Uterus (tissue), 4 donors: ENCODE data around the gene NR4A3. TPM values are rescaled to one million over a fixed set of nuclear protein-coding genes. Genes with fewer than 3 reads are reported as not detected.

Experiments
- DNase-seq, 2 donors: peaks; one replicate each; pipeline ENCODE4 v3.0.0-alpha.2; 2019 to 2020
- H3K27ac ChIP-seq, 2 donors: fragments of 200-600 bp; sonication (generic); 1 replicate in 1 of 2; 2 replicates in 1 of 2; pipeline ENCODE4 v1.5.1; 2016 to 2018
- H3K27me3 ChIP-seq, 2 donors: fragments of 200-600 bp; sonication (generic); one replicate each; pipeline ENCODE4 v1.5.1; 2018 to 2019; ENCODE audit warnings: control low read depth in 1 of 2
- H3K36me3 ChIP-seq, 2 donors: fragments of 200-600 bp; sonication (generic); one replicate each; pipeline ENCODE4 v1.5.1; 2019; ENCODE audit warnings: control low read depth in 1 of 2
- H3K4me1 ChIP-seq, 2 donors: fragments of 200-600 bp; sonication (generic); one replicate each; pipeline ENCODE4 v1.5.1; 2018 to 2019; ENCODE audit warnings: control low read depth in 1 of 2
- H3K4me3 ChIP-seq, 2 donors: fragments of 200-600 bp; sonication (generic); 1 replicate in 1 of 2; 2 replicates in 1 of 2; pipeline ENCODE4 v1.5.1; 2018 to 2019; ENCODE audit warnings: mild to moderate bottlenecking in 1 of 2
- H3K9me3 ChIP-seq, 2 donors: fragments of 200-600 bp; sonication (generic); one replicate each; pipeline ENCODE4 v1.5.1; 2019; ENCODE audit warnings: control low read depth in 1 of 2
- CTCF ChIP-seq, 4 experiments: fragments of 200-600 bp in 2 of 4; fragments of 450-650 bp in 2 of 4; sonication (generic) in 2 of 4; IDR thresholded peaks; one replicate each; pipeline ENCODE4 v1.5.1; 2016 to 2019; ENCODE audit warnings: antibody characterized with exemption in 4 of 4, mild to moderate bottlenecking in 2 of 4, moderate library complexity in 1 of 4
- POLR2A ChIP-seq, 2 donors: fragments of 450-650 bp; IDR thresholded peaks; one replicate each; pipeline ENCODE4 v1.6.1; 2016; ENCODE audit warnings: antibody characterized with exemption in 2 of 2, mild to moderate bottlenecking in 1 of 2, moderate library complexity in 1 of 2
- intact Hi-C: fragments of 100-400 bp; cut with DNase I; formaldehyde crosslinking; loops from one replicate; pipeline ENCODE4 v1.15.1; 2023; ENCODE audit warnings: low total_unique reads
- total RNA-seq, 4 donors: library from RNA; depleted of rRNA in 3 of 4; stranded (reverse); fragments of >200 nt in 3 of 4; gene quantifications; one replicate each; pipeline versions ENCODE4 v1.1.0 to v1.2.4, GENCODE V29; 2014 to 2023
- donor health status: DM: yes; HTN: yes; CAD: no.

The NR4A3 gene
- total RNA-seq, 4 donors from 2014 or later: under 0.01 to 5.5 (median 2.0) TPM

GRCh38 chr9:99824378-99825171 is 2.9 kb downstream of the NR4A3 start:
- peak; percentile 19 to 35 for DNase-seq
- Histone ChIP-seq H3K27ac (no peak overlapping the region), H3K4me1 (peaks cover 0 to 12% of the 10 kb centered on the region in 2 donors), H3K36me3 (no peaks in the 10 kb centered on the region), H3K9me3 (no peaks in the 10 kb centered on the region), H3K4me3 (peak overlapping the region; percentile 57 to 81), H3K27me3 (no peaks in the 10 kb centered on the region)
- intact Hi-C loops: loop anchor here (10.0 kb wide), 1 partner anchor 590 kb away; no protein-coding TSS in a partner anchor
- TF ChIP-seq POLR2A (IDR thresholded peaks at IDR 0.05) (no peak), CTCF (IDR thresholded peaks at IDR 0.05) (peak in 3 of 4 experiments; percentile 22 to 30 (median 24))

- Histone ChIP-seq H3K9me3 (no peaks in the 10 kb centered on the region), H3K27ac (no peak overlapping the region), H3K27me3 (no peaks in the 10 kb centered on the region), H3K4me1 (peaks cover 0 to 12% of the 10 kb centered on the region in 2 donors), H3K4me3 (no peak overlapping the region), H3K36me3 (no peaks in the 10 kb centered on the region)
- no peak for DNase-seq
- no peak for TF ChIP-seq CTCF (IDR thresholded peaks at IDR 0.05)
- no peak for TF ChIP-seq POLR2A (IDR thresholded peaks at IDR 0.05)
- intact Hi-C loops: loop anchor here (10.0 kb wide), 1 partner anchor 589 kb away; no protein-coding TSS in a partner anchor
Measured at GRCh38 chr9:99825172-99826046, 3.7 kb downstream of the NR4A3 start.

- Histone ChIP-seq H3K27ac (no peak overlapping the region), H3K36me3 (no peaks in the 10 kb centered on the region), H3K4me3 (no peak overlapping the region), H3K27me3 (no peaks in the 10 kb centered on the region), H3K9me3 (no peaks in the 10 kb centered on the region), H3K4me1 (peaks cover 0 to 12% of the 10 kb centered on the region in 2 donors)
- DNase-seq: no peak
- intact Hi-C loops: loop anchor here (10.0 kb wide), 1 partner anchor 588 kb away; no protein-coding TSS in a partner anchor
- TF ChIP-seq POLR2A (IDR thresholded peaks at IDR 0.05): no peak
- no peak for TF ChIP-seq CTCF (IDR thresholded peaks at IDR 0.05)
Measured at GRCh38 chr9:99826579-99826978, 4.9 kb downstream of the NR4A3 start.

GRCh38 chr9:99827244-99827643 is 5.6 kb downstream of the NR4A3 start:
- no peaks in the 10 kb centered on the region for H3K36me3 ChIP-seq
- no peaks in the 10 kb centered on the region for H3K27me3 ChIP-seq
- TF ChIP-seq POLR2A (IDR thresholded peaks at IDR 0.05): no peak
- no peak for TF ChIP-seq CTCF (IDR thresholded peaks at IDR 0.05)
- DNase-seq: no peak
- H3K27ac ChIP-seq: no peak overlapping the region
- intact Hi-C loops: loop anchor here (10.0 kb wide), 1 partner anchor 588 kb away; no protein-coding TSS in a partner anchor
- H3K4me1 ChIP-seq: peaks cover 0 to 12% of the 10 kb centered on the region in 2 donors
- H3K9me3 ChIP-seq: no peaks in the 10 kb centered on the region
- no peak overlapping the region for H3K4me3 ChIP-seq
